ENCODE data around the gene ACOXL.

ACOXL gene

DNA sequence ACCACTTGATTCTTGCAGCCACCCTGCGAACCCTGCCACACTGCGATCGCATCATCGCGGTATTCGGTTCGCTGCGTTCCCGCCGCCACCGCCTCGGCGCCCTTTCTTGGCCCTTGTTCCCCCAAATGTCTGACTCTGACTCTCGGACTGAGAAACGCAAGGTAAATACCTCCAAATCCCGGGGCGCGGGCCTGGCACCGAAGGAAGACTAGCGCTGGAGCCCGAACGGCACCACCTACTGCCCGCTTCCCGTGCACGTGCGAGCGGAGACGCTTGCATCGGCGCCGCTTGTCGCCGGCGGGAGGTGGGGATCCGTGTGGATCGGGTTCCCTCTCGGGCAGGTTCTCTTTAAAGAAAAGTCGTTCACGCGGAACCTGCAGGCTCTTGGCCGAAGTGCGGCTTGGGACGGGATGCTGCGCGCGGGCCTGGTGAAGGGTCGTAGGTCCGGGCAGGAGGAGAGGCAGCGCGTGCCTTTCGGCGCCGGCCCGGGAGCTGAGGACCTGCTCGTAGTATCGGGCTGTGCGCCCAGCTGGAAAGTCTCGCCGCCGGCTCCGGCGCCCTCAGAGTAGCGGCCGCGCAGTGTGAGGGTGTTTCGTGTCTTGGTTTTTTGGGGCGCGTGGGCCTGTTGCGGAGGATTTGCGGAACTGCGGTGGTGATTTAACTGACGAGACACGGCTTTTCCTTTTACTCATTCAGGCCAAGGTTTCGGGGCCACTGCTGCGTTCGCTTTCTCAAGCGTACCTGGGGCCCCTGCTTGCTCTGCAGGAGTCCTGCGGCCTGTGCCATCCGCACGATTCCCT, 388.9 kb downstream of the ACOXL start:
- peak; percentile 46 for DNase-seq

DNA sequence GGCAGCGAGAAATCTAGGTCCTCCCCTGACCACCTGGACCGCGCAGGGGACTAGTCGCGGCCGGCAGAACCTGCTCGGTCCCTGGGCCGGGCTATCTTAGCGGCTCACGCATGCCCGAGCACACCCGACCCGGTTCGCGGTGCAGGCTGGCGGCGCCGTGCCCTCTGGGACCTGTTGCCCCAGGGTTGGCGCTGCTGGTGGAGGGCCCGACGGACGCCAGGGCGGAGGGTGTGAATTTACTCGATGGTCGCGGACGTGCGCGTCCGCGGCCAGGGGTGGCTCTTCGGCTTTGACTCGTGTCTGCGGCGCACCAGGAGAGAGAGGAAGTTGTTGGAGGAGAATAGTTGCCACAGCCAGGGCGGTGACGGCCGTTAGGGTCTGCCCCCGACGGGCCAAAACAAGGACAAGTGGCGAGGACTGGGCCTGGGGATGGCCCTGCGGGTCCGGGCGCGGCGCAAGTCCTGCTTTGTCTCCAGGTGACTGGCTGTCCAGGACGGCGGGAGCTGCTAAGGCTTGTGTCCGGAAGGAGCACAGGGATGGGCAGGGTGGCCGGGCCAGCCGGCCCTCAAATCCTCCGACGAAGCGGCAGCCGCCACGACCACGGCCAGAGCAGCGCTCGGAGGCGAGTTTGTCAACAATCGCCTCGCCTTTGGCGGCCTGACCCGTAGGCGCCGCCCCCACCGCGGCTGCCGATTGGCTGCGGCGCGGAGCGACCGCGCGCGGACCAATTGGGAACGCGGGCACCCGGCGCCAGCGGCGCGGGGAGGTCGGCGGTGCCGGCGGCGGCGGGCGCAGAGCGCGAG, 389.7 kb downstream of the ACOXL start:
- DNase-seq: peak; percentile 81

DNA sequence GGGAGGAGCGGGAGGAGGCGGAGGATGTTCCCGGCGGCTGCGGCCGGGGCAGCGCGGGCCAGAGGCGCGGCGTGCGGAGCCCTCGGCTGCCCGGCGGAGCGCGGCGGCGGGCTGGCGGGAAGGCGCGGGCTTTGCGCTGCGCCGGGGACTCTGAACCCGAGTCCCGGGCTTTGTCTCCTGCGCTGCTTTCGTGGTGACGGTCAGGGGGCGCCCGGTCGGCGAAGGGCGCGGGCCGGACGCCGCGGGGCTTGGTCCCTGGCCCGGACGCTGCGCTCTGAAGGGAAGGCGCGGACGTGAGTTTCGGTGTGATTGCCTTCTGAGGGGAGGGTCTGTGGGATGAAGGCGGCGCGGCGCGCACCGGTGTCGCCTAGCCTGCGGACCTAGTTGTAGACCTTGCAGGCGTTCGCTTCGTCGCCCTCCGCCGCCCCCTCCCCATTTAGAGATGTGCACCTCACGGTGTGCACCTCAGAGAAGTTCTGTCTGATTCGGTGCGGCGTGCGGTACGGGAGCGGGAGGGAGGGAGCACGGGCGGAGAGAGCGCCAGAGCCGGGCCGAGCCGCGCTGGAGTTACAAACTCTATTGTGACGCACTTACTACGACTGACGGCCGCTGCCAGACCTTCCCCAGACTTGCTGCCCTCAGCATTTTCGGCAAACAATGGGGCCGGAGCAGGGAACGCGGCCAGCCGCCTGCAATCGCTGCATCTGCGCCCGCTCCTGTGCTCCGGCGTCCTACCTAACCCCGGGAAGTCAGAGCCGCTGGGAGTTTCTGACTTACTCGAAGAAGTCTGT, 390.5 kb downstream of the ACOXL start:
- DNase-seq: peak; percentile 51

DNA sequence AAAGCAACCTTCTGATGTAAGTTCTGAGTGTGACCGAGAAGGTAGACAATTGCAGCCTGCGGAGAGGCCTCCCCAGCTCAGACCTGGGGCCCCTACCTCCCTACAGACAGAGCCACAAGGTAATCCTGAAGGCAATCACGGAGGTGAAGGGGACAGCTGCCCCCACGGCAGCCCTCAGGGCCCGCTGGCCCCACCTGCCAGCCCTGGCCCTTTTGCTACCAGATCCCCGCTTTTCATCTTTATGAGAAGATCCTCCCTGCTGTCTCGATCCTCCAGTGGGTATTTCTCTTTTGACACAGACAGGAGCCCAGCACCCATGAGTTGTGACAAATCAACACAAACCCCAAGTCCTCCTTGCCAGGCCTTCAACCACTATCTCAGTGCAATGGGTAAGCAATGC, 391.4 kb downstream of the ACOXL start:
- DNase-seq: no peak

DNA sequence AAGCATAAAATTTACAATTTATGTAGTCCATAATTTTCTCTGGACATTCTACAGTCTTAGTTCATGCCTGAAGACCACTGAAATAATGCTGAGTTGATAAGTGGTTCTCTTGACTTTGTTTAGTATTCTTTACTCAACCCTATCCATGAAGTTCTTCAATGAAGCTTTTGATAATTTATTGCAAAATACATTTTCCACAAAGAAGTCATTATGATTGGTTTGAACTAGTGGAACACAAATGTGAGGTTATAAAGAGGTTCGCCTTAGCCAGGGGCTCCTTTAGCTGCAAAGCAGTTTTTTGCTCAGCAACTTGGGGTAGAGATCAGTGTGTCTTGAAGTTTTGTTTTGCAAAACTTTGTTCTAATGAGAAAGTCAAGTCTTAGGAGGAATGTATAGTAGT, 394.2 kb downstream of the ACOXL start:
- no peak for DNase-seq

DNA sequence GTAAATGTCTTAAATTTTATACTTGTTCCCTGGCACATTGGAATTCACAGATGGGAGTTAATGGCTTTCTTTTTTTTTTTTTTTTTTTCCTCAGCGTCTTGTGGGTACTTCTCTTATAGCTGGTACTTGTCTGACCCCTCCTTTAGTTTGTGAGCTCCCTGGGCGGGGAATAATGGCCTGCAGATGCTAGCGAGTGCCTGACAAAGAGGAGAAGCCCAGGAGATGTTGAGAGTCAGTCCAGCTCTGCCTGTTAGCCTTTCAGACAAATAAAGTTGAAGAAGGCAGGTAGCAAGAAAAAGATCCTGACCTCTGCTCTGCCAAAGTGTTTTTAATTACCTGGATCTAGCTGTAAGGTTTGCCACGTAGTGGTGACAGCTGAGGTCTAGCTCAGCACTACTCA, 395.0 kb downstream of the ACOXL start:
- DNase-seq: no peak

DNA sequence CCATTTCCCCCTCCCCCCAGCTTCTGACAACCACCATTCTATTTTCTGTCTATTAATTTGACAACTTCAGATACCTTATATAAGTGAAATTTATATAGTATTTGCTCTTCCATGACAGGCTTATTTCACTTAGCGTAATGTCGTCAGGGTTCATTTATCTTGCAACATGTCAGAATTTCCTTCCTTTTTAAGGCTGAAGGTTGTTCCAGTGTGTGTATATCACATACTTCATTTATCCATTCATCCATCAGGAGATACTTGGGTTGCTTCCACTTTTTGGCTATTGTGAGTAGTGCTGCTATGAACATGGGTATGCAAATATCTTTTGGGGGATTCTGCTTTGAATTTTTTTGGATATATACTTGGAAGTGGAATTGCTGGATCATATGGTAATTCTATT, 395.7 kb downstream of the ACOXL start:
- no peak for DNase-seq

DNA sequence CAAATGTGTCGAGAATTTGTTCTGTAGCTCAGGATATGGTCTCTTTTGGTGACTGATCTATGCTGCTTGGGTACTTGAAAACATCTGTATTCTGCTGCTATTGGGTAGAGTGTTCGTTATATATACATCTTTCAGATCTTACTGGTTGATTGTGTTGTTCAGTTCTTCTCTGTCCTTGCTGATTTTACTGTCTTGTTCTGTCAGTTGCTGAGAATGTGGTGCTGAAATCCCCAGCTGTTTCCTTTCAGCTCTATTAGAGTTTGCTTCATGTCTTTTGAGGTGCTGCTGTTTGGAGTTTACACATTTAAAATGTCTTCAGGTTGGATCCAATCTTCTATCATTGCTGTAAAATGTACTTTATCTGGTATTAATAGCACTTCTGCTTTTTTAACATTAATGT, 401.2 kb downstream of the ACOXL start:
- no peak for DNase-seq

DNA sequence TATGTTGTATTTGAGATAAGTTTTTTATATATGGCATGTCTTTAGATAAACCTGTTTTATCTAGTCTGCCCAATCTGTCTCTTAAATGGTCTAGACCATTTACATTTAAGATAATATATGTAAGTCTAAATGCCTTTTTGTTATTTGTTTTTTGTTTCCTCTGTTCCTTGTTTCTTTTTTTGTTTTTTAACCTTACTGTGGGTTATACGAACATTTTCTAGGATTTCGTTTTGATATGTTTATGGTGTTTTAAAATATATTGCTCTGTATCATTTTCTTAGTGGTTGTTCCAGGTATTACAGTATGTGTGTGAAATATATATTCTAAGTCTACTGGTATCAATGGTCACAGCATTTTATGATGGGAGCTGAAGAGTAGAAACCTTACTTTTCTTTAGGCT, 401.7 kb downstream of the ACOXL start:
- DNase-seq: no peak

DNA sequence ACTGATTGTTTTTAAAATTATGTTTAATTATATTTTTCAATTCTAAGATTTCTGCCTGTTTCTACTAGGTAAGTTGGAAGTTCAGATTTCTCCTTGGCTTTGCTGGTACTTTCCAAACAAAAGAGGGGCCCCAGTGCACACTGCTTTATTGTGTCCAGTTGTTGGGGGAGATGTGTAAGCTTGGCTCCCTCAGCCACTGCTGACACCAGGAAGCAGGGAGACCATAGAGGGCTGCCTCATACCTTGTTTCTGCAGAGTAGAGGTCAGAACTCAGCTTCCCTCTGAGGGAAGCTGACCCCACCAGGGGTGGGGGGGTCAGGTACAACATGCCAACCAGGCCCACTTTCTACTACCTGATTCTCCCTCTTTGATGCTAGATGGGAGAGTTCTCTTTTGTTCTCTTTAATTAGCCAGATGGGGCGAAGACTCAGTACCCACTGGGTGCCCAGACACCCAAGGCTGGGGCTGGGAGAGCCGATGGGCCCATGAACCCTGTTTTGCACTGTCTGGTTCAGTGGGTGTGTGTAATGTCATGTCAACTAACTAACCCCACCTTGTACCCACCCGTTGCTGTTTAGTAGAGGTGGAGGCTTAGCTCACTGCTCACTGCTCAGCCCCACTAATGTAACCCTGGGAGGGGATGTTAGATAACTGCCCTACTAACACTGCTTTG, 403.0 kb downstream of the ACOXL start:
- DNase-seq: no peak

DNA sequence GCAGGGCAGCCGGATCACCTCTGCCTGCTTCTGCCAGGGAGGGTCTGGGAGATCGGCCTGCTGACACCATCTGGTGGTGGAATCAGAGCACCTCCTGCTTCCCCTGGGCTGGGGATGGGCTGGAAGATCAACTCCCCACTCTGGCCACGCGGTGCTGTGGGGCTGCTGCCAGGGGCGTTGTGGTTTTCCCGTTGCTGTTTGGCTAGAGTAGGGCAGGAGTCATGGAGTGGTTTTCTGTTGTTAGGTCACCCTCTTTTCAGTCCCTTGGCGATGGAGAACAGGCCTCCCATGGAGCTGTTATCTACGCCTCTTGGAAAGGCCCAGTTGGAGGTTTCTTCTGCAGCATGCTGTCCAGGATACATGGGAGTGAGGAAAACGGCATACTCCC, 403.5 kb downstream of the ACOXL start:
- DNase-seq: no peak

DNA sequence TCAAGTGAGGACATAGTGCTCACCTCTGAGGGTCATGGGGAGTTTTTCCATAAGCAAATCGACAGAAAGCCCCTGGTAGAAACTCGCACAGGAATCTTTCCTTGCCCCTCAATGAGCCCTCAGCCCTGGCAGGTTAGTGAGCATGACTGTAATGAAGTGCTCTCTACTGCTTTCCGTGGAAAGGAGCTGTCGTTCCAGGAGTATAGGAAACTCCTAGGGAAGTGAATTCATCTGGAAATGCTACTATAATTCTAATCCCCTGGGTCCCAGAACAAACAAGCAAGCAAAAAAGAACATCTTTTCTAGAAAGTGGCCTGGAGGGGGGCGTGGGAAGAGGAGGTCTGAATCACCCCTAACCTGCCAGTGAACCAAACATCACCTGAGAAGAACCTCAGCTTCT, 406.5 kb downstream of the ACOXL start:
- no peak for DNase-seq

DNA sequence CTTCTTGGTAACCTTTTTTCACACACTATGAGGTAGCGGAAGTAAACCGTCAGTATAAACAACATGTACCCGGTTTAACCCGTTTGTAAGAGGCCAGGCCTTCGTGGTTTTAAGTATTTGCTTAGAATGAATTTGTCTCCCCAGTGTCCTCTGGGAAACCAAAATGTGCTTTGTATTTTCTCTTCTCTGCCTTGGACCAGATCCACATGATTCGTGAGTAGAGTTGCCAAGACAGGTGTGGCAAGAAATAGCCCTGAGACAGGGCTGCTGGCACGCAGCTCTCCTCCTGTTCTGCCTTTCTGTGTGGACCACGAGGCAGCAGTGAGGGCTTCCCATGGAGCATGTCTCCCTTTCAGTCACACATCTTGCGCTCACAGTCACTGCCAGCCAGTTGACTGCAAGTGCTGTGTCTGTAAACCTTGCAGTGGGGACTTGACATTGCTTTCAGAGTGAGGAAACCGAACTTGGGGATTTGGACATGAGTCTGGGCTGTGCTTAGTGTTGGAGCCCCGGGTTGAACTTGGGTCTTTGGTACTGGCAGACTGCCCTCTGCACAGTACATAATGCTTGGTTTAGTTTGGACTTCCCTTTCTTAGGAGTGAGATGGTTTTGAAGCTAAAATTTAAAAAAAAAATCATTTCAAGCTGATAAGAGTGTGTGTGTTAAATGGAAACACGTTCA, 407.4 kb downstream of the ACOXL start:
- DNase-seq: peak; percentile 53

DNA sequence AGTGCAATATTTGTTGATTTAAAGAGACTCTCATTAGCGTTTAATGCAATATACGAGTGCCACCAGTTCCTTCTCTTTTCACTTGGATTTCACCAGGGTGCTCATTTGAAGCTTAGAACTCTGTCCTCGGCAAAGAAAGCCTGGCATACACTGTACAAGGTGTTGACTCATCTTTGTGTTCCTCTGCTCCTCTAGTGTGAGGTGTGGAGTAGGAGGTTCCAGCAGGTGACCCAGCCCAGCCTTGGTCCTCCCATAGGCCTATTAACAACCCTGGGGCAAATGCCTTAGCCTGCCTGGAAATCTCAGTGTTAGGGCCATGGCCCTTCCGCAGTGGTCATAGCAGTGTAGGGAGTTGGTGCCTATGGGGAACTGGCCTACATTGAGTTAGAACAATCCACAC, 408.4 kb downstream of the ACOXL start:
- DNase-seq: no peak

DNA sequence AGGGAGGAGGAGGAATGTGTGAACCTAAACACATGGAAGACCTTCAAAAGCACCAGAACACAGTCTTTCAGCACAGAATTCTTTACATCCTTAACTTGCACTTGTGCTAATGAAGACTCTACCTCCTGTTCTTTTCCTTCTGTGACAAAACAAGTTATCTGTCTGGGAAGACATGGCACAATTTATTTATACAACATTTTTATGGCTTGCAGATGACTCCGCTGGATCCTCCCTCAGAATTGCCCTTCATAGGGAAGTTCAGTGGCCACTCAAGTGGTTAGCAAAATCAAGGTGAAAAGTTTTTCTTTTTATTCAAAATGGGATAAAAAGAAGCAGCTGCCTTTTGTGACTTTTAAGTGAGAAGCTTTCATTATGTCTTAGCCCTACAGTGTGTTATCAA, 409.7 kb downstream of the ACOXL start:
- DNase-seq: no peak

DNA sequence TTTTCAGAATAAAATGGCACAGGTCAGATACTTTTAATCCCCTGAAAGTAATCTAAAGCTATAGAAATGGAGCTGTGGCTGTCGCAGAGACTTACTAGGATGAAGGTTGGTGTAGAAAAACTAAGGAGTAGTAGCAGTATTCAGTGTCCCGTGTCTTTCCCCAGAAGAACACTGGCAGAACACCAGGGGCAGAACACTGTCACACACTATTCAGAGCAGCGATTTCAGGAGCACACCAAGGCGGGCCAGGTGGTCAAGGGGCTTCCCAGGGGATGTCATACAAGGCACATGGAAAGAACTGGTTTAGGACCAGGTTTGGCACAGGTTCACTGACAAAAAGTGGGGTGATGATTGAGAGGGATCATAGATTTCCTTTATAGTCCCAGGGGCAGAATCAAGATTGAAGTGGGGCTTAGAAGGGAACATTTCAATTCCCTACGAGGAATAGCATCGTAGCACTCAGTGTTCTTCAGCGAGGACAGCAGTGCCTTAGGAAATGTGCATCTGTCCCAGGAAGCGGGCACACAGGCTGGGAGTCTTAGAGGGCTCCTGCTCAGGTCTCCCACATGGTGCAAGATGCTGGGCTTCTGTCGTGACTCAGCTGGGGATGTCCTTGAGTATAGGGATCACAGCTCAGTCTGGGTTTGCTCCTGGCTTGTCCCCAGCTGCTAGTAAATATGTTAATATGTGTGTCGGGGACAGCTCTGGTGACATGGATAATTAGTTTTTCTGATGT, 410.9 kb downstream of the ACOXL start:
- no peak for DNase-seq

DNA sequence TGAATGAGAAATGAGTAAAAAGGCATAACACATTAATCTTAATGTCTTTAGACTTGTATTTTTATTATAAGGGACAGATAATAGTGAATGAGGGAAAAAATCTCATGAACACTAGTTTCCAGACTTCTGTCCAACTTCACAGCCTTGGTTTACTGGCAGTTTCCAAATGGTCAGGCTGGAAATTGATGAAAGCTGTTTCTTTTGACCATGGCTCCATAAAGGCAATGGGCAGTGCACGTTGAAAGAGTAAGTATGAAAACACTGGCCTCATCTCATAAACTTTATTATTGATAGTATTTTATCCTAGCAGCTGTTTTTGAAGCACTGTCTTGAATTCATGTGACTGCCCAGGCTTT, 411.4 kb downstream of the ACOXL start:
- DNase-seq: no peak

DNA sequence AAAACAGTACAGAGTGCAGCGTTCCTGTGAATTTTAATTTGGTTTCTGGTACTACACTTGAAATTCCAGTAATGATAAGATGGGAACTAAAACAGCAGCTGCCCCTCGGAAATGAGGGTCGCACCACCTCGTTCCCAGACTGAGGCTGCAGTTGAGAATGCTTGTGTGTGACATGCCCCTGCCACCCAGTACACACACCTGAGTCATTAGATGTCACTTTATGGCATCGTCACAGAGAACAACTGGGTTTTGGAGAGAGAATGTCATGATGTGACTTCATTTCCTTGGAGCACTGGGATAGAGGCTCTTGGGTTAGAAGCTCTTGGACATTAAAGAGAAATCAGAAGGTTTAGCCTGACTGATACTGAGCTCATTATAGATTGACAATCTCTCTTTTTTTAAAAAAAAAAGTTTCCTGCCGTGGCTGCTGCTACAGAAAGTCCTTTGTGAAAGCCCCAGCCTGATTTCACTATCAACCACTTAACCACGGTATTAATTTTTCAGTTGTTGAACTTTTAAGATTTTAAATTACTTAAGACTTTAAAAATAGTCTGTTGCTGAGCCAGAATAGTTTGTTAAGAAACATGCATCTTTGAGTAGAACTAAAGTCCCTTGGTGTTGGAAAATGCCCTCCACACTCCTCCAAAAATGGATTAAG, 412.9 kb downstream of the ACOXL start:
- DNase-seq: no peak

DNA sequence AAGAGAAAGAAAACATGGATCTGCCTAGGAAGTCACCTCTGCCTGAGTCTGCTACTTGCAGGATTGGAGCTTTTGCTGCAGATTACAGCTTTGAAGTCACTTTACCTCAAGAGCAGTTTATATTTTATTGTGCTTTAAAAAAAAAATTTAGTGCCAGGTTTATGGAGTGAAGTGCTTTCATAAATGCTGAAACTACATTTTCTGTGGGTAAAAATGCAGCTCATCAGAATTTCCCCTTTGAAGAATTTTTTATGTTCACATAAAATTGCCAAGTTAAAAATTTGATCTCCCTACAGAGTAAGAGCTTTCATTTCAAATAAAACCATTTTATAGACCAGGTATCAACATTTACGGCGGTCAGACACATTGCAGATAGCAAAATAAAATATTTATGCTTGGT, 413.6 kb downstream of the ACOXL start:
- no peak for DNase-seq

DNA sequence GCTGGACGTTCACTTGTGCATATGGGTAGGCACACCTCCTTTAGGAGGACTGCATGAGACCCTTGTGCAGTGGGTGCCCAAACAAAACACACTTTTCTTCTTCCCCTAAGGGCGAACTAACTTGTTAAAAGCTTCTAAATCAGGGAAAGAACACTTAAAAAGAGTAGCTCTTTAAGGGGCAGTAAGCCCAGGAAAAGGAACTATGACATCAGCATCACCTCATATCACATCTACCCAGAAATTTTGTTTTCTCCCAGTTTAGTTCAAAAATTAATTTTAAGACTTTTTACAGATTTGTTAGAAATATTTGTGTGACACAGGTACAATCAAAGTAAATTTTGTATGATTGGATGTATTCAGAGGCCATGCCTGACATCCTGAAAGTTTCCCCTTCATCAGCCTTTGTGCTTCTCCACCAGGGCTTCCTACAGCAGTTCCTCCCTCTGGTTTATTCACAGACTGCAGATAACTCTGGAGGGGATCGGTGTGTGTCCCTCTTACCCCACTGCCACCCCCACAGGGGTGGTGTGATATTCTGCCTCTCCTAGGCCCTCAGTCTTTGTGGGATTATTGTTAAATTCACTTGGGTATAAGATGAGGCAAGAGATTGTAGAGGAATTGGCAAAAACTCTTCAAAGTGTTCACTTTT, 416.0 kb downstream of the ACOXL start:
- no peak for DNase-seq

DNA sequence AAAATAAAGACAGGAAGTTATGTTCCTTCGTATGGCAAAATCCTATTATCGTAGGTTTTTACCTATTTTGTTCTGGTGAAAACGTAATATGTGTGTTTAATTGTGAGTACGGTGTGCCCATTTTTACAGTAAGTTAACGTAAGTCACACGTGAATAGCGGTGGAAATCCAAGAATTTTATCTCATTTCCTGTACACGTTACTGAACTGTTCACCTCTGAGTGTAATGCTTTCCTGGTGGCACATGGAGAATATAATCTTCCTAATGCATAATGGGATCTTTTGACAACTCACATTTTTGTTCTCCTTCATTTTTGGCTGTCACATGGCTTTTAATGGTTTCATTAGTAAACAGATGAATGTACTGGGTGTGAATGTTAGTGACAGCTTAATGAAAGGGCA, 416.6 kb downstream of the ACOXL start:
- DNase-seq: no peak

Data from NCI-H1105 (cell line).